ENCODE data around the gene CDC42BPA.
"Not testable (repeated sequence)": the region's sequence is repeated elsewhere in the genome, so short reads cannot be mapped to it uniquely, and the experiment has no call there.

The CDC42BPA gene

DNA sequence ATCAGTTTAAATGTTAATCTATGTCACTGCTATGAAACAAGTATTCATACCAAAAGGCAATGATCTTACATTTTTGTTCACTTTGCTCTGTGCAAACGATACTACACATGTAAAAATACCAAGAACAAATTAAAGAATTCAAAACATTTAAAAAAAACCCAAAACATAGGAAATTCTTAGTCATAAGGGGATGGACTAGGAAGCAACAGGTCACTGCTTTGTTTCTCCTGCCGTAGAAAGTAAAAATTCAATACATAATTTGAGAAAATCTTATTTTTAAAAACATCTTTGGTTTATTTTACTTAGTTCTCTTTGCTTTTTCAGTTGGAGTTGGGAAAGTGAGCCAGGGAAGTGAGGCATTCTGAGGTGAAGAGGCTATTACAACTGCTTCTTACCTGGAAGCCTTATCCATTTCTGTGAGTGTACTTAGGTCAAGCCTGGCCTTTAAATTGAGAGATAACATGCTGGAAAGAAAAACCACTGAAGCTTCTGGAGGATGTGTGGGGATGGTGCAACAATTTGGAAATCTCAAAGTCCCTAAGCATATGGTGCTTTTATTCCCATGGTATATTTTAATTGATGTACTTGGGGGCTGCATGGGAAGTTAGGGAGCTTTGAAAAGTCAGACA, 183.5 kb downstream of the CDC42BPA start:
- ChIA-PET CTCF (interaction anchor here (0.8 to 1.0 kb wide), 2 partner anchors 10 to 17 kb away, joined by 3 read pairs; no protein-coding TSS in a partner anchor), POLR2A (no interaction called here)
- no peak for DNase-seq (ENCODE audit: extremely low spot score)
- TF ChIP-seq, protein P1, sequence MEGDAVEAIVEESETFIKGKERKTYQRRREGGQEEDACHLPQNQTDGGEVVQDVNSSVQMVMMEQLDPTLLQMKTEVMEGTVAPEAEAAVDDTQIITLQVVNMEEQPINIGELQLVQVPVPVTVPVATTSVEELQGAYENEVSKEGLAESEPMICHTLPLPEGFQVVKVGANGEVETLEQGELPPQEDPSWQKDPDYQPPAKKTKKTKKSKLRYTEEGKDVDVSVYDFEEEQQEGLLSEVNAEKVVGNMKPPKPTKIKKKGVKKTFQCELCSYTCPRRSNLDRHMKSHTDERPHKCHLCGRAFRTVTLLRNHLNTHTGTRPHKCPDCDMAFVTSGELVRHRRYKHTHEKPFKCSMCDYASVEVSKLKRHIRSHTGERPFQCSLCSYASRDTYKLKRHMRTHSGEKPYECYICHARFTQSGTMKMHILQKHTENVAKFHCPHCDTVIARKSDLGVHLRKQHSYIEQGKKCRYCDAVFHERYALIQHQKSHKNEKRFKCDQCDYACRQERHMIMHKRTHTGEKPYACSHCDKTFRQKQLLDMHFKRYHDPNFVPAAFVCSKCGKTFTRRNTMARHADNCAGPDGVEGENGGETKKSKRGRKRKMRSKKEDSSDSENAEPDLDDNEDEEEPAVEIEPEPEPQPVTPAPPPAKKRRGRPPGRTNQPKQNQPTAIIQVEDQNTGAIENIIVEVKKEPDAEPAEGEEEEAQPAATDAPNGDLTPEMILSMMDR (IDR thresholded peaks at IDR 0.05; ENCODE audit: control extremely low read depth, extremely low read depth, low read depth, missing control alignments): no peak

GRCh38 chr1:227132695-227133094, 185.6 kb downstream of the CDC42BPA start:
- POLR2A ChIA-PET; DNase-seq (ENCODE audit: extremely low spot score); CTCF ChIA-PET: not testable (repeated sequence)

DNA sequence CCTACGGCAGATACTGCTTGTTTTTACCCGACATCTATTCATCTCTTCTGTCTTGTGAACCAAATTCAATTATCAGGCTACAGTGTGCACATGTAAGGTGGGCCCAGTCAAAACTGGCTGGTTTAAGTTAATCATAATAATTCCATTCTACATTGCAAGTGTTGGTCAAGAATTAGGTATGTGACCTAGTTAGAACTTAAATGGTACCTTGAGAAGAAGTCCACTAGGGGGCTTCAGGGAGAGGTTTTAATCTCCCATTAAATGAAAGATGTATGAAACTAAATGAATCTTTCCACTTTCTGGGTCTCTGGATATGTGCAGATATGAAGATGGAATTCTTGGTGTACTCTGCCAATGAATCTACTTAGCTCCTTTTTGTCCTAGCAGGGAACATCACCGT, 187.1 kb downstream of the CDC42BPA start:
- TF ChIP-seq, protein P1 (IDR thresholded peaks at IDR 0.05; ENCODE audit: control extremely low read depth, extremely low read depth, low read depth, missing control alignments): no peak
- ChIA-PET POLR2A (no interaction called here), CTCF (interaction anchor here (1.0 to 1.6 kb wide), 2 partner anchors 13 to 19 kb away, joined by 3 to 5 read pairs; no protein-coding TSS in a partner anchor)
- no peak for DNase-seq (ENCODE audit: extremely low spot score)

DNA sequence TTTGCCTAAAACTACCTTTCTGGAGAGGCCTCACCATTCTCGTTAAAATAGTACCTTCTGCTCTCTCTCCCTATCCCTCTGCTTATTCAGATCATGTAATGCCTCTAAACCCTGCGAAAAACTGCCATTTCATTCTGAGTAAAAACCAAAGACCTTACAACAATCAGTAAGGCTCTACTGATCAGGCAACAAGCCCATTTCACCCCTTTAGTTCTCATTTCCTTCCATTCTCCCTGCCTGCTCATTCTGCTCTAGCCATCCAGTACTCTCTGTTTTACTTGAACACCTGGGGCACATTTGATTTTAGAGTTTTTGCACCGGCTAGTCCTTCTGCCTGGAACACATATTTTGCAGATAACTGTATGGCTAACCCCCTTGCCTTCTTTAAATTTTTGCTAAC, 190.4 kb downstream of the CDC42BPA start:
- CTCF ChIA-PET: no interaction called here
- DNase-seq (ENCODE audit: extremely low spot score): no peak
- POLR2A ChIA-PET: no interaction called here

GRCh38 chr1:227125929-227126545, 192.3 kb downstream of the CDC42BPA start:
- POLR2A ChIA-PET: no interaction called here
- DNase-seq (ENCODE audit: extremely low spot score): no peak
- CTCF ChIA-PET: interaction anchor here (1.9 kb wide), 1 partner anchor 16 kb away, joined by 4 read pairs; no protein-coding TSS in a partner anchor
- TF ChIP-seq, protein P1 (IDR thresholded peaks at IDR 0.05; ENCODE audit: control extremely low read depth, extremely low read depth, low read depth, missing control alignments): no peak

More for the DNA sequence above, 190.4 kb downstream of the CDC42BPA start:
- TF ChIP-seq, protein P1 (IDR thresholded peaks at IDR 0.05; ENCODE audit: control extremely low read depth, extremely low read depth, low read depth, missing control alignments): no peak

GRCh38 chr1:227124473-227124872, 193.8 kb downstream of the CDC42BPA start:
- no peak for DNase-seq (ENCODE audit: extremely low spot score)
- ChIA-PET CTCF (interaction anchor here (1.5 to 2.0 kb wide), 3 partner anchors 11 to 17 kb away, joined by 3 to 4 read pairs (median 4); no protein-coding TSS in a partner anchor), POLR2A (no interaction called here)
- TF ChIP-seq, protein P1 (IDR thresholded peaks at IDR 0.05; ENCODE audit: control extremely low read depth, extremely low read depth, low read depth, missing control alignments): no peak

DNA sequence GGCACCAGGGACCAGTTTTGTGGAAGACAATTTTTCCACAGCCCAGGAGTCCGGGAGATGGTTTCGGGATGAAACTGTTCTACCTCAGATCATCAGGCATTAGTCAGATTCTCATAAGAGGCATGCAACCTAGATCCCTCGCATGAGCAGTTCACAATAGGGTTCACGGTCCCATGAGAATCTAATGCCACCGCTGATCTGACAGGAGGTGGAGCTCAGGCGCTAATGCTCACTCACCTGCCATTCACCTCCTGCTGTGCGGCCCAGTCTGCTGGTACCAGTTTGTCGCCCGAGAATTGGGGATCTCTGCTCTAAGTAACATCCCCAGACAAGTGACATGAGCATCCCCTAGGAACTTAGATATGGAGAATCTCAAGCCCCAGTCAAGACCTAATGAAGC, 197.5 kb downstream of the CDC42BPA start:
- DNase-seq (ENCODE audit: extremely low spot score): no peak
- ChIA-PET POLR2A (no interaction called here), CTCF (no interaction called here)
- TF ChIP-seq, protein P1 (IDR thresholded peaks at IDR 0.05; ENCODE audit: control extremely low read depth, extremely low read depth, low read depth, missing control alignments): no peak
